Tibial nerve (tissue), 4 donors: Measurements from ENCODE around the gene RPS6KL1.

Experiments used
- EP300 ChIP-seq, 2 donors: sonication (generic); formaldehyde crosslinking; IDR thresholded peaks; one replicate each; pipeline ENCODE4 v1.6.1; 2017; ENCODE audit warnings: antibody characterized with exemption in 2 of 2, mild to moderate bottlenecking in 1 of 2
- POLR2A ChIP-seq, 2 donors: fragments of 450-650 bp; IDR thresholded peaks; one replicate each; pipeline ENCODE4 v1.6.1; 2017; ENCODE audit warnings: antibody characterized with exemption in 2 of 2, mild to moderate bottlenecking in 2 of 2, moderate library complexity in 2 of 2
- TF ChIP-seq, protein P1 (sequence below), 5 experiments: fragments of 200-600 bp in 3 of 5; fragments of 450-650 bp in 2 of 5; sonication (generic) in 3 of 5; IDR thresholded peaks; one replicate each; pipeline ENCODE4 v1.5.1; 2016 to 2019; ENCODE audit warnings: antibody characterized with exemption in 5 of 5, mild to moderate bottlenecking in 3 of 5, moderate library complexity in 2 of 5

DNA sequence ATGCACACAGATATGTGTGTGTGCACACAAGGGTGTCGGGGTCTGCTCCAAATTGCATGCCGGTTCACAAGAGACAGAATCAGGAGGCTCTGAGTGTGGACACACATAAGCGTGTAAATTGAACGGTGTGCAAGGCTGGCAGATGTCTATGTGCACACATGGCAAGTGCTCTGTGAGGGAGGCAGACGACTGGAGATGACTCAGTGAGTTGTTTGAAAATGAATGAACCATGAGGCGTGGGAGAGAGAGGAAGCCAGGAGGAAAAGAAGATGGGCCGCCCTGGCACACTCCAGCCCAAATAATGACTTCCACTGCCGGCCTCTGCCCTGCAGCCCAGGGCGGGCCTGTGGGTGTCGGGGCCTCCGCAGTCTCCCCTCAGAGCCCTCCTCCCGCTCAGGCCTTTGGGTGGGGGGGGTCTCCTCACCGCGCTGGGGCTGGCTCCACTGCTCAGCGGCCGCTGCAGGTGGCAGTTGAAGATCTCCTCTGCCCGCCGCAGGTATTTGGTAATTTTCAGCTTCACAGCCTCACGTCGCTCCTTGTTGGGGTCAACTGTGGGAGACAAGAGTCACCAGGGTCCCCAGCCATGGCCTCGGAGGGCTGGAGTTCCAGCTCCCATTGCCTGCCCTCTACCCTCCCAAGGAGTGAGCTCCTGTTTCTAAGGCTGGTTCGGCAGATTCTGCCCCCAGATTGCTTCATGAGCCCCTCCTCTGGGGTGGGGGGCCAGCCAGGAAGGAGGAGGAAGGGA, 3.5 kb downstream of the RPS6KL1 start:
- TF ChIP-seq POLR2A (IDR thresholded peaks at IDR 0.05), result no peak
- TF ChIP-seq, protein P1, sequence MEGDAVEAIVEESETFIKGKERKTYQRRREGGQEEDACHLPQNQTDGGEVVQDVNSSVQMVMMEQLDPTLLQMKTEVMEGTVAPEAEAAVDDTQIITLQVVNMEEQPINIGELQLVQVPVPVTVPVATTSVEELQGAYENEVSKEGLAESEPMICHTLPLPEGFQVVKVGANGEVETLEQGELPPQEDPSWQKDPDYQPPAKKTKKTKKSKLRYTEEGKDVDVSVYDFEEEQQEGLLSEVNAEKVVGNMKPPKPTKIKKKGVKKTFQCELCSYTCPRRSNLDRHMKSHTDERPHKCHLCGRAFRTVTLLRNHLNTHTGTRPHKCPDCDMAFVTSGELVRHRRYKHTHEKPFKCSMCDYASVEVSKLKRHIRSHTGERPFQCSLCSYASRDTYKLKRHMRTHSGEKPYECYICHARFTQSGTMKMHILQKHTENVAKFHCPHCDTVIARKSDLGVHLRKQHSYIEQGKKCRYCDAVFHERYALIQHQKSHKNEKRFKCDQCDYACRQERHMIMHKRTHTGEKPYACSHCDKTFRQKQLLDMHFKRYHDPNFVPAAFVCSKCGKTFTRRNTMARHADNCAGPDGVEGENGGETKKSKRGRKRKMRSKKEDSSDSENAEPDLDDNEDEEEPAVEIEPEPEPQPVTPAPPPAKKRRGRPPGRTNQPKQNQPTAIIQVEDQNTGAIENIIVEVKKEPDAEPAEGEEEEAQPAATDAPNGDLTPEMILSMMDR (IDR thresholded peaks at IDR 0.05), result no peak
- TF ChIP-seq EP300 (IDR thresholded peaks at IDR 0.05), result no peak
